ENCODE measurements around the gene ARHGEF38. TPM values are rescaled to one million over a fixed set of nuclear protein-coding genes. Genes with fewer than 3 reads are reported as not detected.

The ARHGEF38 gene
- total RNA-seq, 1 donor from 2014 or later, result not detected

- H3K4me3 ChIP-seq, result no peak overlapping the region
- no peaks in the 10 kb centered on the region for H3K9me3 ChIP-seq
- H3K36me3 ChIP-seq, result no peaks in the 10 kb centered on the region
- no peak overlapping the region for H3K27ac ChIP-seq
- DNase-seq (ENCODE audit: low spot score in 2 of 2), result no peak
- peaks cover 0 to 2% of the 10 kb centered on the region in 2 donors for H3K4me1 ChIP-seq
- H3K27me3 ChIP-seq, result no peaks in the 10 kb centered on the region
- TF ChIP-seq CTCF (IDR thresholded peaks at IDR 0.05), result no peak
- intact Hi-C loops (cut with DNase I), result no loop called here
Measured at GRCh38 chr4:105558277-105558676, 5.9 kb downstream of the ARHGEF38 start.

GRCh38 chr4:105560421-105560848 is 8.0 kb downstream of the ARHGEF38 start:
- intact Hi-C loops (cut with DNase I), result no loop called here
- Histone ChIP-seq H3K27ac (no peak overlapping the region), H3K27me3 (no peaks in the 10 kb centered on the region), H3K36me3 (no peaks in the 10 kb centered on the region), H3K9me3 (no peaks in the 10 kb centered on the region), H3K4me3 (no peak overlapping the region), H3K4me1 (peaks cover 0 to 2% of the 10 kb centered on the region in 2 donors)
- no peak for TF ChIP-seq CTCF (IDR thresholded peaks at IDR 0.05)
- DNase-seq (ENCODE audit: low spot score in 2 of 2), result no peak

- Histone ChIP-seq H3K27ac (no peak overlapping the region), H3K9me3 (no peaks in the 10 kb centered on the region), H3K4me3 (no peak overlapping the region), H3K27me3 (no peaks in the 10 kb centered on the region), H3K4me1 (peaks cover 0 to 2% of the 10 kb centered on the region in 2 donors), H3K36me3 (no peaks in the 10 kb centered on the region)
- no peak for DNase-seq (ENCODE audit: low spot score in 2 of 2)
- intact Hi-C loops (cut with DNase I), result no loop called here
- TF ChIP-seq CTCF (IDR thresholded peaks at IDR 0.05), result no peak
Measured at GRCh38 chr4:105563352-105563751, 10.9 kb downstream of the ARHGEF38 start.

- no peaks in the 10 kb centered on the region for H3K36me3 ChIP-seq
- no peaks in the 10 kb centered on the region for H3K9me3 ChIP-seq
- TF ChIP-seq CTCF (IDR thresholded peaks at IDR 0.05), result no peak
- H3K4me1 ChIP-seq, result no peaks in the 10 kb centered on the region
- DNase-seq (ENCODE audit: low spot score in 2 of 2), result no peak
- no peak overlapping the region for H3K4me3 ChIP-seq
- no peaks in the 10 kb centered on the region for H3K27me3 ChIP-seq
- intact Hi-C loops (cut with DNase I), result no loop called here
- no peak overlapping the region for H3K27ac ChIP-seq
Measured at GRCh38 chr4:105568584-105568983, 16.2 kb downstream of the ARHGEF38 start.

- no peaks in the 10 kb centered on the region for H3K4me1 ChIP-seq
- no peak overlapping the region for H3K27ac ChIP-seq
- TF ChIP-seq CTCF (IDR thresholded peaks at IDR 0.05), result no peak
Measured at GRCh38 chr4:105569057-105569865, 16.8 kb downstream of the ARHGEF38 start.

More at GRCh38 chr4:105569057-105569865, 16.8 kb downstream of the ARHGEF38 start:
- no peaks in the 10 kb centered on the region for H3K9me3 ChIP-seq
- H3K4me3 ChIP-seq, result no peak overlapping the region
- no peak for DNase-seq (ENCODE audit: low spot score in 2 of 2)
- intact Hi-C loops (cut with DNase I), result no loop called here
- no peaks in the 10 kb centered on the region for H3K36me3 ChIP-seq
- no peaks in the 10 kb centered on the region for H3K27me3 ChIP-seq

Data from ascending aorta (tissue), 2 donors.